K562 (cell line): ENCODE data around the gene FOXD2. TPM values are rescaled to one million over a fixed set of nuclear protein-coding genes. Genes with fewer than 3 reads are reported as not detected.
A peak's percentile ranks its signal among the peaks of the same experiment; 100 is the strongest.

Source experiments
- ATAC-seq: fragments of 200-7000 bp; cut with Tn5 transposase; 3 replicates; pipeline ENCODE4 v1.9.1; 2020; ENCODE audit warnings: moderate library complexity
- BruUV-seq: library from RNA; stranded (reverse); fragments of 400-500 nt; replicated peaks from 2 replicates; lab custom pipeline; 2021; lab: Mats Ljungman, UMichigan
- CTCF ChIA-PET: fragments of 300-600 bp; formaldehyde crosslinking; extraction: SDS; loops from one replicate; lab custom pipeline; 2021; ENCODE audit warnings: low intra/inter-chr PET ratio; lab: Yijun Ruan, JAX
- POLR2A ChIA-PET: fragments of 300-600, 350-650 bp; sonication (Branson Sonifier 250); formaldehyde crosslinking; extraction: SDS; loops from one replicate; lab custom pipeline; 2021; ENCODE audit warnings: antibody characterized with exemption, inconsistent platforms; lab: Yijun Ruan, JAX
- DNase-seq, 4 experiments: peaks; one replicate each; pipeline versions ENCODE4 v3.0.0 to v3.0.0-alpha.2; 2011 to 2018; ENCODE audit warnings: low spot score in 3 of 4, mixed read lengths in 3 of 4; ENCODE audit errors: extremely low read depth in 1 of 4
- FAIRE-seq: peaks from 2 replicates; lab custom pipeline; 2011; peaks lifted over from hg19 to GRCh38; lab: Jason Lieb, UNC
- H2AFZ ChIP-seq: 2 replicates; pipeline ENCODE4 v1.6.0; 2011; ENCODE audit warnings: low read depth, low read length, control low read depth, inconsistent platforms
- H3K27ac ChIP-seq: fragments of 200-600 bp; 3 replicates; pipeline ENCODE4 v1.8.0; 2011; ENCODE audit warnings: low read depth, mild to moderate bottlenecking, control low read depth, inconsistent platforms, low read length, moderate library complexity, mixed read lengths; ENCODE audit errors: extremely low read depth
- H3K27me3 ChIP-seq, 2 experiments: fragments of 300-600 bp in 1 of 2; 2 replicates in 1 of 2; 3 replicates in 1 of 2; pipeline versions ENCODE4 v1.6.0 to v1.8.0; 2011; ENCODE audit warnings: inconsistent platforms in 2 of 2, low read length in 2 of 2, mild to moderate bottlenecking in 1 of 2, mixed read lengths in 1 of 2, moderate library complexity in 1 of 2; ENCODE audit not compliant: control insufficient read depth in 2 of 2, insufficient read depth in 2 of 2
- H3K36me3 ChIP-seq: fragments of 300-600 bp; 3 replicates; pipeline ENCODE4 v1.8.0; 2011; ENCODE audit warnings: mild to moderate bottlenecking, low read length, inconsistent platforms; ENCODE audit not compliant: control insufficient read depth, insufficient read depth
- H3K4me1 ChIP-seq, 2 experiments: fragments of 200-600 bp in 1 of 2; replicated peaks in 1 of 2; 2 replicates in 1 of 2; 3 replicates in 1 of 2; pipeline versions ENCODE4 v1.5.1 to v1.8.0; 2011; ENCODE audit warnings: inconsistent platforms in 2 of 2, low read length in 2 of 2, mild to moderate bottlenecking in 1 of 2, mixed read lengths in 1 of 2, moderate library complexity in 1 of 2; ENCODE audit not compliant: control insufficient read depth in 2 of 2, insufficient read depth in 2 of 2
- H3K4me2 ChIP-seq: 2 replicates; pipeline ENCODE4 v1.6.1; 2011; ENCODE audit warnings: low read length, control low read depth, inconsistent platforms, mixed read lengths; ENCODE audit not compliant: insufficient read depth
- H3K4me3 ChIP-seq: fragments of 200-600 bp; sonication (generic), shearing (Covaris generic); 2 replicates; pipeline ENCODE4 v1.5.1; 2016; ENCODE audit warnings: control low read depth, inconsistent platforms
- H3K79me2 ChIP-seq: fragments of 200-600 bp; 3 replicates; pipeline ENCODE4 v1.8.0; 2011; ENCODE audit warnings: low read length, inconsistent platforms; ENCODE audit not compliant: control insufficient read depth, insufficient read depth
- H3K9ac ChIP-seq, 2 experiments: 2 replicates each; pipeline versions ENCODE4 v1.6.0 to v1.6.1; 2011; ENCODE audit warnings: low read depth in 2 of 2, low read length in 2 of 2, control low read depth in 1 of 2, inconsistent platforms in 1 of 2, mild to moderate bottlenecking in 1 of 2, mixed read lengths in 1 of 2; ENCODE audit not compliant: insufficient read depth in 1 of 2
- H3K9me1 ChIP-seq: one replicate; pipeline ENCODE4 v1.6.0; 2011; ENCODE audit warnings: inconsistent platforms, mild to moderate bottlenecking, low read length, moderate library complexity; ENCODE audit not compliant: control insufficient read depth, insufficient read depth
- H3K9me3 ChIP-seq: replicated peaks from 2 replicates; pipeline ENCODE4 v1.5.1; 2011; ENCODE audit warnings: low read depth, low read length, inconsistent platforms; ENCODE audit not compliant: control insufficient read depth, insufficient read depth
- H4K20me1 ChIP-seq: replicated peaks from 2 replicates; pipeline ENCODE4 v1.6.1; 2011; ENCODE audit warnings: low read length, inconsistent platforms, mixed read lengths; ENCODE audit not compliant: control insufficient read depth, insufficient read depth
- CREBBP ChIP-seq: IDR thresholded peaks from one replicate; pipeline ENCODE4 v1.6.1; 2012; ENCODE audit warnings: low read depth, mild to moderate bottlenecking, control low read depth, inconsistent platforms, low read length
- FOXJ2 ChIP-seq: fragments of 200-800 bp; sonication (Bioruptor generic); IDR thresholded peaks from 2 replicates; pipeline ENCODE4 v1.6.1; 2016; ENCODE audit warnings: missing genetic modification characterization, missing compliant biosample characterization
- NR2F6 ChIP-seq: fragments of 450-650 bp; formaldehyde crosslinking; IDR thresholded peaks from 2 replicates; pipeline ENCODE4 v1.4.0; 2020; ENCODE audit warnings: mild to moderate bottlenecking
- NR3C1 ChIP-seq: sonication (generic); formaldehyde crosslinking; IDR thresholded peaks from 2 replicates; pipeline ENCODE4 v1.8.1; 2022; ENCODE audit warnings: missing genetic modification reagents
- NUFIP1 ChIP-seq: fragments of 450-650 bp; IDR thresholded peaks from 2 replicates; pipeline ENCODE4 v1.6.1; 2018; ENCODE audit not compliant: partially characterized antibody
- POLR2AphosphoS2 ChIP-seq: IDR thresholded peaks from 2 replicates; pipeline ENCODE4 v1.6.1; 2012; ENCODE audit warnings: low read length, improper control_type of control experiment
- SIN3A ChIP-seq, 2 experiments: fragments of 150-350 bp in 1 of 2; IDR thresholded peaks; 2 replicates each; pipeline ENCODE4 v1.6.1; 2011 to 2016; ENCODE audit warnings: borderline replicate concordance in 2 of 2, low read depth in 2 of 2, low read length in 2 of 2, mild to moderate bottlenecking in 2 of 2, moderate library complexity in 2 of 2; ENCODE audit not compliant: control insufficient read depth in 1 of 2
- SIX5 ChIP-seq, 2 experiments: IDR thresholded peaks; 2 replicates each; pipeline ENCODE4 v1.6.1; 2011; ENCODE audit warnings: low read length in 2 of 2, borderline replicate concordance in 1 of 2, low read depth in 1 of 2, mild to moderate bottlenecking in 1 of 2, moderate library complexity in 1 of 2; ENCODE audit not compliant: insufficient read depth in 1 of 2
- TCF7 ChIP-seq: sonication (generic); IDR thresholded peaks from 2 replicates; pipeline ENCODE4 v1.6.1; 2016; ENCODE audit warnings: antibody characterized with exemption, borderline replicate concordance
- TGIF2 ChIP-seq: sonication (generic); formaldehyde crosslinking; IDR thresholded peaks from 2 replicates; pipeline ENCODE4 v1.8.1; 2022; ENCODE audit warnings: mild to moderate bottlenecking, missing genetic modification reagents, moderate library complexity
- ZKSCAN3 ChIP-seq: fragments of 250-450 bp; sonication (Bioruptor Pico); IDR thresholded peaks from 2 replicates; pipeline ENCODE4 v1.4.0; 2020
- ZNF165 ChIP-seq: fragments of 250-450 bp; sonication (Bioruptor Pico); IDR thresholded peaks from 2 replicates; pipeline ENCODE4 v1.4.0; 2020; ENCODE audit warnings: borderline replicate concordance
- ZNF449 ChIP-seq: fragments of 250-450 bp; sonication (Bioruptor Pico); IDR thresholded peaks from 2 replicates; pipeline ENCODE4 v1.8.0; 2022; ENCODE audit warnings: moderate library complexity, mild to moderate bottlenecking, inconsistent platforms
- WGBS: fragments of 100-300 bp; shearing (Covaris generic); methylation state at CpG from one replicate; pipeline ENCODE4 v1.1.6; 2016; ENCODE audit warnings: low coverage, mixed read lengths; ENCODE audit not compliant: insufficient coverage; ENCODE audit errors: missing lambda C conversion rate; 5-methylcytosine and 5-hydroxymethylcytosine counted together
- in situ Hi-C: fragments of 300-500 bp; cut with MboI; formaldehyde crosslinking; loops from 4 replicates; pipeline ENCODE4 v1.15.0; 2018; ENCODE audit warnings: inconsistent platforms, mixed read lengths
- intact Hi-C: fragments of 100-400 bp; cut with micrococcal nuclease; formaldehyde crosslinking; loops from 2 replicates; pipeline ENCODE4 v1.14.2; 2022
- polyA plus RNA-seq, 8 experiments: library from polyadenylated mRNA; depleted of rRNA in 4 of 8; stranded (reverse) in 5 of 8; unstranded in 3 of 8; fragments of >200 nt; fragmentation: Nextera tagmentation in 2 of 8; fragmentation: Illumina TruSeq in 1 of 8; extraction: Ambion mirVana in 2 of 8; extraction: Trizol in 1 of 8; gene quantifications; 2 replicates each; pipeline versions ENCODE4 v1.2.1 to v1.2.3, GENCODE V29; 2011 to 2014; ENCODE audit warnings: inconsistent platforms in 1 of 8, missing spikeins in 1 of 8
- total RNA-seq, 7 experiments: library from RNA; depleted of rRNA in 6 of 7; stranded (reverse); fragments of >200 nt in 6 of 7; fragmentation: Illumina TruSeq in 2 of 7; extraction: Trizol in 2 of 7; gene quantifications; 2 replicates each; pipeline versions ENCODE4 v1.2.1 to v1.2.3, GENCODE V29; 2011 to 2021; ENCODE audit warnings: low replicate concordance in 1 of 7
- TF ChIP-seq, protein P1 (sequence below): sonication (generic); formaldehyde crosslinking; IDR thresholded peaks from 2 replicates; pipeline ENCODE4 v1.8.0; 2022; ENCODE audit warnings: missing genetic modification reagents, mild to moderate bottlenecking, borderline replicate concordance
- TF ChIP-seq, protein P2 (sequence below): fragments of 250-450 bp; sonication (Bioruptor Pico); IDR thresholded peaks from 2 replicates; pipeline ENCODE4 v1.8.0; 2021; ENCODE audit warnings: mild to moderate bottlenecking, moderate library complexity
- TF ChIP-seq, protein P3 (sequence below): sonication (generic); formaldehyde crosslinking; IDR thresholded peaks from 2 replicates; pipeline ENCODE4 v1.5.0; 2020; ENCODE audit warnings: missing genetic modification reagents

FOXD2 gene
- total and polyA plus RNA-seq, 9 of the 15 experiments (the other 6 are each of a cell fraction or from before 2014, with no cell fraction given) = 0.06 to 1.2 (median 0.22) TPM

- Histone ChIP-seq H3K36me3 (no peaks in the 10 kb centered on the region), H3K9me3 (no peaks in the 10 kb centered on the region), H3K4me3 (no peak overlapping the region), H3K79me2 (no peaks in the 10 kb centered on the region), H3K9me1 (no peaks in the 10 kb centered on the region), H3K27ac (no peak overlapping the region), H3K4me2 (no peak overlapping the region), H4K20me1 (no peaks in the 10 kb centered on the region), H3K4me1 (peaks cover 0 to 4% of the 10 kb centered on the region in 2 experiments; a peak in 1 of 5 replicates), H3K27me3 (peaks cover 58 to 79% of the 10 kb centered on the region in 2 experiments), H3K9ac (no peak overlapping the region), H2AFZ (no peak overlapping the region)
- DNase-seq (no peak), FAIRE-seq (peak; percentile 35), ATAC-seq (peak; percentile 5; the same call in 1 of the 3 replicates)
- ChIA-PET CTCF (no interaction called here), POLR2A (interaction anchor here (1.6 kb wide), 1 partner anchor 9 kb away, joined by 6 read pairs; no protein-coding TSS in a partner anchor)
- in situ Hi-C loops = no loop called here
- TF ChIP-seq, protein P1, sequence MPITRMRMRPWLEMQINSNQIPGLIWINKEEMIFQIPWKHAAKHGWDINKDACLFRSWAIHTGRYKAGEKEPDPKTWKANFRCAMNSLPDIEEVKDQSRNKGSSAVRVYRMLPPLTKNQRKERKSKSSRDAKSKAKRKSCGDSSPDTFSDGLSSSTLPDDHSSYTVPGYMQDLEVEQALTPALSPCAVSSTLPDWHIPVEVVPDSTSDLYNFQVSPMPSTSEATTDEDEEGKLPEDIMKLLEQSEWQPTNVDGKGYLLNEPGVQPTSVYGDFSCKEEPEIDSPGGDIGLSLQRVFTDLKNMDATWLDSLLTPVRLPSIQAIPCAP (CRISPR knock-in tag) = no peak
- no peak for TF ChIP-seq NR2F6
- TF ChIP-seq ZKSCAN3 = no peak
- no peak for TF ChIP-seq NUFIP1
- no peak for TF ChIP-seq TCF7
- no peak for TF ChIP-seq SIN3A (IDR thresholded peaks at IDR 0.05; ENCODE audit: borderline replicate concordance in 2 of 2, control insufficient read depth in 1 of 2, low read depth in 2 of 2, low read length in 2 of 2)
- no peak for TF ChIP-seq POLR2AphosphoS2
- TF ChIP-seq CREBBP = no peak
- TF ChIP-seq NR3C1 = no peak
- no peak for TF ChIP-seq ZNF165 (CRISPR knock-in tag)
- TF ChIP-seq ZNF449 (CRISPR knock-in tag) = no peak
- TF ChIP-seq FOXJ2 = no peak
- TF ChIP-seq, protein P2, sequence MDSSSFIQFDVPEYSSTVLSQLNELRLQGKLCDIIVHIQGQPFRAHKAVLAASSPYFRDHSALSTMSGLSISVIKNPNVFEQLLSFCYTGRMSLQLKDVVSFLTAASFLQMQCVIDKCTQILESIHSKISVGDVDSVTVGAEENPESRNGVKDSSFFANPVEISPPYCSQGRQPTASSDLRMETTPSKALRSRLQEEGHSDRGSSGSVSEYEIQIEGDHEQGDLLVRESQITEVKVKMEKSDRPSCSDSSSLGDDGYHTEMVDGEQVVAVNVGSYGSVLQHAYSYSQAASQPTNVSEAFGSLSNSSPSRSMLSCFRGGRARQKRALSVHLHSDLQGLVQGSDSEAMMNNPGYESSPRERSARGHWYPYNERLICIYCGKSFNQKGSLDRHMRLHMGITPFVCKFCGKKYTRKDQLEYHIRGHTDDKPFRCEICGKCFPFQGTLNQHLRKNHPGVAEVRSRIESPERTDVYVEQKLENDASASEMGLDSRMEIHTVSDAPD = no peak
- TF ChIP-seq SIX5 (IDR thresholded peaks at IDR 0.05; ENCODE audit: borderline replicate concordance in 1 of 2, insufficient read depth in 1 of 2, low read depth in 1 of 2, low read length in 2 of 2) = no peak
- no peak for TF ChIP-seq TGIF2 (CRISPR knock-in tag)
- TF ChIP-seq, protein P3, sequence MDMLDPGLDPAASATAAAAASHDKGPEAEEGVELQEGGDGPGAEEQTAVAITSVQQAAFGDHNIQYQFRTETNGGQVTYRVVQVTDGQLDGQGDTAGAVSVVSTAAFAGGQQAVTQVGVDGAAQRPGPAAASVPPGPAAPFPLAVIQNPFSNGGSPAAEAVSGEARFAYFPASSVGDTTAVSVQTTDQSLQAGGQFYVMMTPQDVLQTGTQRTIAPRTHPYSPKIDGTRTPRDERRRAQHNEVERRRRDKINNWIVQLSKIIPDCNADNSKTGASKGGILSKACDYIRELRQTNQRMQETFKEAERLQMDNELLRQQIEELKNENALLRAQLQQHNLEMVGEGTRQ (CRISPR knock-in tag) = no peak
- no TSS peak for BruUV-seq
- intact Hi-C loops = no loop called here
- WGBS = 0% methylated on average over 2 of the region's 2 CpGs
Measured at GRCh38 chr1:47411436-47411835, 26.4 kb upstream of the FOXD2 start.
